ENCODE measurements around the gene ANKRD6. TPM values are rescaled to one million over a fixed set of nuclear protein-coding genes. Genes with fewer than 3 reads are reported as not detected.

ANKRD6 gene
- total RNA-seq, 4 donors from 2014 or later, result 0.57 to 11.6 (median 3.0) TPM

DNA sequence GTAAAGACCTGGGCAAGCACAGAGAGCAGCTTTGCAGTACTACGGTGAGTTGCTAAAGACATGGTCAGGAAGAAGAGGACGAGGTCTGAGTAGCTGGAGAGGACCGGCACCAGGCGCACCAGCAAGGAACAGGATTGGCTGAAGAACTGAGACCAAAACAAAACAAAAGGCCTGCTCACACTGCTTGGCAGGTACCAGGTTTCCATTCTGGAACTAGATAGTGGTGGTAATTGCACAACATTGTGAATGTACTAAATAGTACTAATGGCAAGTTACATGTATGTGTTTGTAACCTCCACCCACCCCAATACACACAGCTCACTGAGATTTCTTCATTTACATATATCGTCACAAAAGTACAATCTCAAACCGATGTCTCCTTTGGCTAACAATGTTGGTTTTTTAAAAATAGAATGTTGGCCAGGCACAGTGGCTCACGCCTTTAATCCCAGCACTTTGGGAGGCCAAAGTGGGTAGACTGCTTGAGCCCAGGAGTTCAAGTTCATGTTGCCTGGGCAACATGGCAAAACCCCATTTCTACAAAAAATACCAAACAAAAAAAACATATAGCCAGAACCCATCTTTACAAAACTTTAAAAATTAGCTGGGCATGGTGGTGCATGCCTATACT, 238.1 kb downstream of the ANKRD6 start:
- Histone ChIP-seq H3K9me3 (no peaks in the 10 kb centered on the region), H3K27ac (no peak overlapping the region), H3K4me1 (no peaks in the 10 kb centered on the region), H3K27me3 (no peaks in the 10 kb centered on the region), H3K36me3 (peaks cover 0 to 74% (median 5%) of the 10 kb centered on the region in 3 donors), H3K4me3 (no peak overlapping the region)
- no peak for TF ChIP-seq POLR2A (IDR thresholded peaks at IDR 0.05)
- no peak for TF ChIP-seq CTCF (IDR thresholded peaks at IDR 0.05)
- DNase-seq, result no peak

DNA sequence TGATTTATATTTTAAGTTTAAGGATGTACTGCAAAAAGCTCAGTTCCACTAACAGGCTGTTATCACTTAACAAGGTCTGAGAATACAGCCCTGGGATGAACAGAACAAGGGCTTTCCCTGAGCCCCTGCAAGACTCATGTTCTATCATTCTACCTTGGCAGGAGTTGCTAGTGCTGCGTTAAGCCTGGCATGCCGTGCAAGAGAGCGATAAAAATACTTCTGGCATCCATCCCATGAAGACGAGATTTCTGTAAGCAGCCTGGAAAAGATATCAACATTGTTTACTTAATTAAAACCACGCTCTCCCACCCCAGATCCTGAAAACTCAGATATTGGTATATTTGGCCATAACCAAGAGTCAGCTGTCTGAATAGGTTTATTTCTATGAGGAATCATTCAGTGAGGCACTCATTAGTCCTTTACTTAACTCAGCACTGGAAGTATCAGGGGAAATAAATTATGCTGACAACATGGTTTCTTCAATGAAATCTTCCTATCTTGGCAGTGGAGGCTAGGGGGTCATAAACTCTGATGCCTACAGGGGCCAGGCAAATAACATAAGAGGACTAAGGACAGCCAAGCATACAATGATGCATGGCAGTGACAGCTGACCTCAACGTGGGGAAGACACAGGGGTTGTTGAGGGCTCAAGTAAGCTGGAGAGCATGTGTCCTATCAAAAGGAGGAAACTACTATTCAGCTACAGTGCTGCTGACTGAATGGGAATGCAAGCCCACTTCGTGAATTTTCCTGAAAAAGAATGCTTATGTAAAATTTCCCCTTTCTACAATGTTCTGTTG, 243.2 kb downstream of the ANKRD6 start:
- no peak for TF ChIP-seq CTCF (IDR thresholded peaks at IDR 0.05)
- TF ChIP-seq POLR2A (IDR thresholded peaks at IDR 0.05), result no peak
- Histone ChIP-seq H3K27ac (no peak overlapping the region), H3K4me3 (no peak overlapping the region), H3K9me3 (no peaks in the 10 kb centered on the region), H3K36me3 (peaks cover 0 to 97% (median 5%) of the 10 kb centered on the region in 3 donors), H3K4me1 (no peaks in the 10 kb centered on the region), H3K27me3 (no peaks in the 10 kb centered on the region)
- no peak for DNase-seq

GRCh38 chr6:89678531-89678930, 245.6 kb downstream of the ANKRD6 start:
- no peaks in the 10 kb centered on the region for H3K9me3 ChIP-seq
- TF ChIP-seq POLR2A (IDR thresholded peaks at IDR 0.05) (no peak), CTCF (IDR thresholded peaks at IDR 0.05) (no peak)
- no peaks in the 10 kb centered on the region for H3K4me1 ChIP-seq
- no peaks in the 10 kb centered on the region for H3K27me3 ChIP-seq
- no peak for DNase-seq
- H3K4me3 ChIP-seq, result no peak overlapping the region
- no peak overlapping the region for H3K27ac ChIP-seq
- H3K36me3 ChIP-seq, result peaks cover 0 to 90% (median 0%) of the 10 kb centered on the region in 3 donors

DNA sequence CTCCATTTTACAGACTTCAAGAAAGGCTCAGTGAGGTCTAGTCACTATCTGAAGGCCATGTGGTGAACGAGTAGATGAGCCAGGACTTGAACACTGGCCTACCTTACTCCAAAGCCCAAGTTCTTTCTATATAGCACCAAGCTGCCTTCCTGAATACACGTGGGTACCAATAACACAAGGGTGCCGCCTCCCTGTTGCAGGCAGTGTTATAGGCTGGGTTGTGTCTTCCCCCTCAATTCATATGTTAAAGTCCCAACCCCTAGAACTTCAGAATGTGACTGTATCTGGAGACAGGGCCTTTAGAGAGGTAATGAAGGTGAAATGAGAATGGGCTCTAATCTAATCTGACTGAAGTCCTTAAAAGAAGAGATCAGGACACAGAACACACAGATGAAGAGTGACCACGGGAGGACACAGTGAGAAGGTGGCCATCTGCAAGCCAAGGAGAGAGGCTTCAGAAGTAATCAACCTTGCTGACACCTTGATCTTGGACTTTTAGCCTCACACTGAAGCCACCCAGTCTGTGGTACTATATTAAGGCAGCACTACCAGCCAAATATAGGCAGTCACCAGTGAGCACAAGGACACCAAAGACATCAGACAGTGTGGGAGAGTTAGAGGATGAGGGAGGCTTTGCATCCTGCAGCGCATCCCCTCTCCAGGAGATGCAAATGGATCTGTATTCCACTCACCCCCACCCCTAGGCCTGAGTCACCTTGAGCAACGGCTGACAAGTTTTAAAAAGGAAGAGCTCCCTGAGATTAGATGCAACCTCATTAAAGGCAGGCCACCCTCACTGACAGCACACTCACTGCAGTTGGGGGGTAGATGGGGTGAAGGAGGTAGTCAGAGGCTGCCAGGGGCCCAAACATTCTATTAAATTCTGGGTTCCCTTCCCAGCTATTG, 246.5 kb downstream of the ANKRD6 start:
- peaks cover 0 to 83% (median 0%) of the 10 kb centered on the region in 3 donors for H3K36me3 ChIP-seq
- TF ChIP-seq POLR2A (IDR thresholded peaks at IDR 0.05), result no peak
- no peak for TF ChIP-seq CTCF (IDR thresholded peaks at IDR 0.05)
- DNase-seq, result no peak

GRCh38 chr6:89680150-89680549, 247.2 kb downstream of the ANKRD6 start:
- Histone ChIP-seq H3K27ac (no peak overlapping the region), H3K4me1 (no peaks in the 10 kb centered on the region), H3K36me3 (peaks cover 0 to 83% (median 0%) of the 10 kb centered on the region in 3 donors), H3K9me3 (no peaks in the 10 kb centered on the region), H3K4me3 (no peak overlapping the region), H3K27me3 (no peaks in the 10 kb centered on the region)
- DNase-seq, result no peak
- TF ChIP-seq POLR2A (IDR thresholded peaks at IDR 0.05) (no peak), CTCF (IDR thresholded peaks at IDR 0.05) (no peak)

More for the DNA sequence above, 246.5 kb downstream of the ANKRD6 start:
- Histone ChIP-seq H3K27me3 (no peaks in the 10 kb centered on the region), H3K9me3 (no peaks in the 10 kb centered on the region), H3K4me3 (no peak overlapping the region), H3K27ac (no peak overlapping the region), H3K4me1 (no peaks in the 10 kb centered on the region)
